ENCODE results near the gene BHMT2. TPM values are rescaled to one million over a fixed set of nuclear protein-coding genes. Genes with fewer than 3 reads are reported as not detected.

BHMT2 gene
- total RNA-seq, 1 experiment from 2014 or later = not detected

- H3K23ac ChIP-seq (ENCODE audit: insufficient read length, low read depth, low read length) = no peak overlapping the region
- H4K8ac ChIP-seq (replicated peaks; ENCODE audit: insufficient read length, low read depth, low read length) = no peak overlapping the region
- H3T11ph ChIP-seq (ENCODE audit: low read length) = no peak overlapping the region
- TF ChIP-seq, protein P1, sequence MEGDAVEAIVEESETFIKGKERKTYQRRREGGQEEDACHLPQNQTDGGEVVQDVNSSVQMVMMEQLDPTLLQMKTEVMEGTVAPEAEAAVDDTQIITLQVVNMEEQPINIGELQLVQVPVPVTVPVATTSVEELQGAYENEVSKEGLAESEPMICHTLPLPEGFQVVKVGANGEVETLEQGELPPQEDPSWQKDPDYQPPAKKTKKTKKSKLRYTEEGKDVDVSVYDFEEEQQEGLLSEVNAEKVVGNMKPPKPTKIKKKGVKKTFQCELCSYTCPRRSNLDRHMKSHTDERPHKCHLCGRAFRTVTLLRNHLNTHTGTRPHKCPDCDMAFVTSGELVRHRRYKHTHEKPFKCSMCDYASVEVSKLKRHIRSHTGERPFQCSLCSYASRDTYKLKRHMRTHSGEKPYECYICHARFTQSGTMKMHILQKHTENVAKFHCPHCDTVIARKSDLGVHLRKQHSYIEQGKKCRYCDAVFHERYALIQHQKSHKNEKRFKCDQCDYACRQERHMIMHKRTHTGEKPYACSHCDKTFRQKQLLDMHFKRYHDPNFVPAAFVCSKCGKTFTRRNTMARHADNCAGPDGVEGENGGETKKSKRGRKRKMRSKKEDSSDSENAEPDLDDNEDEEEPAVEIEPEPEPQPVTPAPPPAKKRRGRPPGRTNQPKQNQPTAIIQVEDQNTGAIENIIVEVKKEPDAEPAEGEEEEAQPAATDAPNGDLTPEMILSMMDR (conservative IDR thresholded peaks at IDR 0.05) = no peak
- H3K27me3 Mint-ChIP-seq (ENCODE audit: low read depth) = peaks cover 23% of the 10 kb centered on the region
- no peaks in the 10 kb centered on the region; the same call in 1 of the 2 replicates for H3K4me1 ChIP-seq (ENCODE audit: insufficient read depth, low read length)
- H3K14ac ChIP-seq (ENCODE audit: insufficient read depth, low read length) = no peak overlapping the region
- H2BK120ac ChIP-seq (ENCODE audit: low read depth, low read length, poor library complexity, severe bottlenecking) = no peak overlapping the region
- no peak overlapping the region for H4K5ac ChIP-seq (ENCODE audit: insufficient read length, low read depth, low read length)
- no peak overlapping the region for H2AFZ ChIP-seq (ENCODE audit: low read length)
- no peak overlapping the region for H3K27ac ChIP-seq (ENCODE audit: insufficient read length, low read depth, low read length)
- no peak overlapping the region for H2BK15ac ChIP-seq (ENCODE audit: low read depth, low read length)
- no peaks in the 10 kb centered on the region for H3K79me2 ChIP-seq (ENCODE audit: insufficient read depth, low read length)
- H3K4ac ChIP-seq (ENCODE audit: low read depth, low read length) = no peak overlapping the region
- H3K18ac ChIP-seq (ENCODE audit: insufficient read length, low read depth, low read length) = no peak overlapping the region
- DNase-seq = no peak
- H2BK5ac ChIP-seq (ENCODE audit: insufficient read length, low read length) = no peak overlapping the region
- no peak overlapping the region for H4K91ac ChIP-seq (ENCODE audit: insufficient read length, low read depth, low read length)
- no peak overlapping the region; a peak in 1 of 7 replicates for H3K27ac Mint-ChIP-seq
- H3K56ac ChIP-seq (ENCODE audit: insufficient read length, low read depth, low read length) = no peak overlapping the region
- no peaks in the 10 kb centered on the region for H3K79me1 ChIP-seq (ENCODE audit: insufficient read depth, low read depth, low read length, poor library complexity, severe bottlenecking)
- peaks cover 5% of the 10 kb centered on the region; the same call in 1 of the 2 replicates for H3K27me3 ChIP-seq (ENCODE audit: insufficient read depth, low read length)
- H3K9ac ChIP-seq (ENCODE audit: extremely low read depth, insufficient read length, low read length) = no peak overlapping the region
- H3K4me1 Mint-ChIP-seq = peaks cover 3 to 6% of the 10 kb centered on the region in 2 experiments
- H3K23me2 ChIP-seq (ENCODE audit: insufficient read length, low read depth, low read length, poor library complexity, severe bottlenecking) = peaks cover 9% of the 10 kb centered on the region
- H3K4me3 Mint-ChIP-seq = no peak overlapping the region
- H2BK20ac ChIP-seq (ENCODE audit: low read depth, low read length, poor library complexity, severe bottlenecking) = no peak overlapping the region
- H3K9me3 ChIP-seq (ENCODE audit: control insufficient read depth, low read depth, low read length) = no peaks in the 10 kb centered on the region
- no peaks in the 10 kb centered on the region for H4K20me1 ChIP-seq (ENCODE audit: control insufficient read depth, insufficient read depth, insufficient read length)
- H2AK5ac ChIP-seq (ENCODE audit: insufficient read length, low read length) = no peak overlapping the region
- H3K9me3 Mint-ChIP-seq = no peaks in the 10 kb centered on the region; a peak in 2 of 5 replicates
- peaks cover 0 to 2% (median 0%) of the 10 kb centered on the region in 3 experiments; a peak in 1 of 7 replicates for H3K36me3 Mint-ChIP-seq (ENCODE audit: insufficient read depth in 1 of 3, low read depth in 3 of 3)
- WGBS (ENCODE audit: extremely low coverage, insufficient read length, low lambda C conversion rate) = no CpG with 5 or more reads among the region's 7 CpGs
- no peak overlapping the region for H3K4me2 ChIP-seq (ENCODE audit: insufficient read depth, insufficient read length, low read length)
- no peak overlapping the region for H2BK12ac ChIP-seq (ENCODE audit: insufficient read length, low read depth, low read length)
These were observed 37.6 kb downstream of the BHMT2 start for GRCh38 chr5:79107020-79107796.

Measured in H9 (cell line).